Psoas muscle (tissue), 8 donors: ENCODE data around the gene BPIFA1. TPM values are rescaled to one million over a fixed set of nuclear protein-coding genes. Genes with fewer than 3 reads are reported as not detected.

Experiments used
- ATAC-seq, 4 donors: fragments of 200-7000 bp; cut with Tn5 transposase; one replicate each; pipeline ENCODE4 v1.9.1; 2020; ENCODE audit warnings: moderate library complexity in 3 of 4, mild to moderate bottlenecking in 2 of 4
- DNase-seq, 2 donors: peaks; one replicate each; pipeline ENCODE4 v3.0.0-alpha.2; 2020
- H3K27ac ChIP-seq: fragments of 200-600 bp; one replicate; pipeline ENCODE4 v1.8.0; 2022
- H3K27me3 ChIP-seq, 3 donors: fragments of 200-600 bp in 1 of 3; one replicate each; pipeline versions ENCODE4 v1.6.1 to v1.8.0; 2013 to 2022; ENCODE audit warnings: low read length in 2 of 3, mild to moderate bottlenecking in 2 of 3, moderate library complexity in 1 of 3; ENCODE audit not compliant: insufficient read depth in 3 of 3
- H3K36me3 ChIP-seq, 2 donors: fragments of 200-600 bp in 1 of 2; one replicate each; pipeline versions ENCODE4 v1.6.1 to v1.8.0; 2013 to 2022; ENCODE audit warnings: low read depth in 1 of 2, mild to moderate bottlenecking in 1 of 2, moderate library complexity in 1 of 2; ENCODE audit not compliant: insufficient read depth in 1 of 2
- H3K4me1 ChIP-seq: fragments of 200-600 bp; one replicate; pipeline ENCODE4 v1.8.0; 2022
- H3K4me3 ChIP-seq: fragments of 200-600 bp; one replicate; pipeline ENCODE4 v1.8.0; 2022; ENCODE audit warnings: mild to moderate bottlenecking
- H3K9me3 ChIP-seq: fragments of 200-600 bp; one replicate; pipeline ENCODE4 v1.8.0; 2022
- WGBS, 3 donors: extraction: QIAGEN DNeasy Blood & Tissue Kit; methylation state at CpG; one replicate each; pipeline versions ENCODE4 v1.1.6 to v1.1.7; 2013; 5-methylcytosine and 5-hydroxymethylcytosine counted together
- intact Hi-C, 2 donors: fragments of 100-400 bp; cut with DNase I; formaldehyde crosslinking; loops; one replicate each; pipeline versions ENCODE4 v1.11.0 to v1.14.2; 2022
- polyA plus RNA-seq, 3 donors: library from polyadenylated mRNA; stranded (reverse); fragments of 200-250 nt; gene quantifications; one replicate each; pipeline ENCODE4 v1.2.3, GENCODE V29; 2013
- total RNA-seq, 4 donors: library from RNA; stranded (reverse); fragmentation: NEBNext Ultra II Directional in 2 of 4; extraction: Animal tissue kit (Norgen Biotek cat#: 25700) in 2 of 4; gene quantifications; one replicate each; pipeline versions ENCODE4 v1.2.1 to v1.2.4, GENCODE V29; 2021 to 2023
- TF ChIP-seq, protein P1 (sequence below): fragments of 200-600 bp; IDR thresholded peaks from one replicate; pipeline ENCODE4 v1.8.0; 2022; ENCODE audit warnings: antibody characterized with exemption
- donor health status: healthy with polysubstance abuse.
- donor health status: DM: no; HTN: no; CAD: no; lungs with moderate emphysema.
- donor health status: Bipolar disorder and iron deficiency.
- donor health status: healthy.
- donor health status: DM: yes; HTN: yes; CAD: no.
- donor health status: DM: no; HTN: no; CAD: no.
- donor health status: DM: no; HTN: no; CAD: no.
- donor health status: DM: yes; HTN: yes; CAD: no.

The BPIFA1 gene
- total and polyA plus RNA-seq, 7 donors: not detected

DNA sequence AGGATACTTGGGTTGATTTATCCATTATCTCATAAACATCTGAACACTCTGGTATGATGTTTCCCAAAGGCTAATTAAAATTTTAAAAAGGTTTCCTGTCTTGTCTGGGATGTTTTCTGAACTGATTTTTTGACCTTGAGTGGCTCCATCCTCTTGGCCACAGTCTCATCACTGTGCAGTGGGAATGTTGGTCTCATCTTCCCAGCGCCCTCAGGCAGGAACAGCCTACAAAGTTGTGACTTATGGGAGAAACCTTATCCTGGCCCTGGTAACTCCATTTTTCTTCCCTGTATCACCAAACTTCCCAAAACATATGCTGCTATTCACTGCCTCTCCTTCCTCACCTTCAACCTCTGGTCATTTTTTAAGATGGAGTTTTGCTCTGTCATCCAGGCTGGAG, 25.4 kb upstream of the BPIFA1 start:
- ATAC-seq (no peak), DNase-seq (no peak)
- no peaks in the 10 kb centered on the region for H3K9me3 ChIP-seq
- H3K4me3 ChIP-seq: no peak overlapping the region
- TF ChIP-seq, protein P1, sequence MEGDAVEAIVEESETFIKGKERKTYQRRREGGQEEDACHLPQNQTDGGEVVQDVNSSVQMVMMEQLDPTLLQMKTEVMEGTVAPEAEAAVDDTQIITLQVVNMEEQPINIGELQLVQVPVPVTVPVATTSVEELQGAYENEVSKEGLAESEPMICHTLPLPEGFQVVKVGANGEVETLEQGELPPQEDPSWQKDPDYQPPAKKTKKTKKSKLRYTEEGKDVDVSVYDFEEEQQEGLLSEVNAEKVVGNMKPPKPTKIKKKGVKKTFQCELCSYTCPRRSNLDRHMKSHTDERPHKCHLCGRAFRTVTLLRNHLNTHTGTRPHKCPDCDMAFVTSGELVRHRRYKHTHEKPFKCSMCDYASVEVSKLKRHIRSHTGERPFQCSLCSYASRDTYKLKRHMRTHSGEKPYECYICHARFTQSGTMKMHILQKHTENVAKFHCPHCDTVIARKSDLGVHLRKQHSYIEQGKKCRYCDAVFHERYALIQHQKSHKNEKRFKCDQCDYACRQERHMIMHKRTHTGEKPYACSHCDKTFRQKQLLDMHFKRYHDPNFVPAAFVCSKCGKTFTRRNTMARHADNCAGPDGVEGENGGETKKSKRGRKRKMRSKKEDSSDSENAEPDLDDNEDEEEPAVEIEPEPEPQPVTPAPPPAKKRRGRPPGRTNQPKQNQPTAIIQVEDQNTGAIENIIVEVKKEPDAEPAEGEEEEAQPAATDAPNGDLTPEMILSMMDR: no peak
- 49 to 60% (median 53%) methylated on average over 1 of the region's 1 CpG for WGBS, 3 donors
- intact Hi-C loops: loop anchor here in 1 of 2 donors (5.0 kb wide), 1 partner anchor 308 kb away; no protein-coding TSS in a partner anchor
- no peak overlapping the region for H3K27ac ChIP-seq
- no peaks in the 10 kb centered on the region for H3K4me1 ChIP-seq
- no peaks in the 10 kb centered on the region for H3K36me3 ChIP-seq
- peaks cover 0 to 16% (median 10%) of the 10 kb centered on the region in 3 donors for H3K27me3 ChIP-seq

DNA sequence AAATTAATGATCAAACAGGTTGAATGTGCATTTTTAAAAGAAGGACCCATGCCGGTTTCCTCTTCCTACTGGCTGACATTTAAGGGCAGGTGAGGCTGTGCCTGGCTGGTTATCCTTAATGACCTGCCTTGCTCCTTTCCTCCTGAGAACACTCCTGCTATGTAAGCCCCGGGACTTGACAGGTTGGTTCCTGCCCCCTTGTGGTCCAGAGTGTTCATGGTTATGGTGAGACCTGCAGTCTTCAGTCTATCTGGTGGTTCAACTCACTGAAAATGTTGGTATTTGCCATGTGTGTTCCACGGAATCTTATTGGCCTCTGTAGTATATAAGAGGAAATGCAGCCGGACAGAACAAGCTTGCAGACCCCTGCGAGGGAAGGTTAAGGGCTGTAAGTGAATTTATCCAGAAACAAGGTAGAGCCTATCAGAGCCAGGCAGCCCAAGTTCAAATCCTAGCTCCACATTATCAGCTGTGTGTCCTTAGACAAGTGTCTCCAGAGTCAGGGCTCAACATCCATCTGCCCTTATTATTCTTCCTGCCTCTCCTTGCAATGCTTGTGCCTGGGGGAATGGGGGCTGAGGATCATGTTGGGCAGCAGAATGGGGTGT, 23.9 kb upstream of the BPIFA1 start:
- ATAC-seq: no peak
- intact Hi-C loops: loop anchor here in 1 of 2 donors (5.0 kb wide), 1 partner anchor 310 kb away; no protein-coding TSS in a partner anchor

DNA sequence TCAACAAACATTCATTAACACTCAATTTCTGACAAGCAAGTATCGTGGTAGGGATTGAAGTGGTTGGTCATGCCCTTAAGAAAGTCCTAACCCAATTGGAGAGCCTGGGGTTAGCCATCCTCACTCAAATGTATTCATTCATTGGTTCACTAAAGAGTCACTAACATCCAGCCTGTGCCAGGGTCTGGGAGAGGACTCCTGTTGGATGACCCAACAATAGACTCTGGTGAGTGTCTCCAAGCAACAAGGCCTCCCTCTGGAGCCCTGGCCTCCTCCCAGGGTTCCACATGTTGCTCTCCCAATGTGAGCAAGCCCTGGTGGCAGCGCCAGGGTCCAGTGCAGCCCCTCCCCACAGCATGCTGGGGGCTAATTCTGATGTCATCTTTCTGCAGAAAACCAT, 18.7 kb upstream of the BPIFA1 start, which contains the start of gene BPIFA3:
Gene BPIFA3, plus strand, starts transcription at position 301 of the 400 bp plus-strand sequence. CDS start 185 bp downstream, outside the sequence.
- WGBS, 3 donors: 65 to 80% (median 71%) methylated on average over 2 of the region's 2 CpGs

More for the DNA sequence above, 23.9 kb upstream of the BPIFA1 start:
- H3K27me3 ChIP-seq: peaks cover 0 to 16% (median 9%) of the 10 kb centered on the region in 3 donors
- TF ChIP-seq, protein P1: no peak
- DNase-seq: no peak
- no peaks in the 10 kb centered on the region for H3K4me1 ChIP-seq
- no peak overlapping the region for H3K27ac ChIP-seq
- no peaks in the 10 kb centered on the region for H3K9me3 ChIP-seq
- H3K4me3 ChIP-seq: no peak overlapping the region
- 16 to 25% (median 19%) methylated on average over 5 of the region's 5 CpGs for WGBS, 3 donors
- H3K36me3 ChIP-seq: no peaks in the 10 kb centered on the region

DNA sequence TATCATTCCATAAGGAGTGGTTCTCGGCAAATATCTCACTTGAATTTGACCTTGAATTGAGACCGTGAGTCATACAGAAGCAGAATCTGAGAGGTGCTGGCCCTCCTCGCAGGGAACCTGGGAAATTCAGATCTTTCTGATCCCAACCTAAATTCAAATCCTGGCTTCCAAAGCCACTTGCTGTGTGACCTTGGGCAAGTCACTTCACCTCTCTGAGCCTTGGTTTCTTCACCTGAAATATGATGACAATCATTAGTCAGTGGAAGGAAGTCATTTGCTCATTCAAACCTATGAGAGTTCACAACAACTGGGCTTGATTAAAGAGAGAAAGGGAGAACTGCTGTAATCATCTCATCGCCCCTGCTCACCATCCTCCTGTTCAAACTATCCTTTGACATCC, 11.4 kb upstream of the BPIFA1 start:
- no peak for ATAC-seq
- H3K27me3 ChIP-seq: peaks cover 0 to 11% (median 0%) of the 10 kb centered on the region in 3 donors
- H3K4me3 ChIP-seq: no peak overlapping the region
- no peaks in the 10 kb centered on the region for H3K36me3 ChIP-seq
- WGBS, 3 donors: 85 to 93% (median 87%) methylated on average over 4 of the region's 4 CpGs
- TF ChIP-seq, protein P1: no peak
- intact Hi-C loops: no loop called here
- H3K4me1 ChIP-seq: no peaks in the 10 kb centered on the region
- no peak for DNase-seq
- no peaks in the 10 kb centered on the region for H3K9me3 ChIP-seq
- no peak overlapping the region for H3K27ac ChIP-seq

More for the DNA sequence above, 18.7 kb upstream of the BPIFA1 start, which contains the start of gene BPIFA3:
- no peak within 1 kb of the TSS for H3K27ac ChIP-seq
- H3K36me3 ChIP-seq: no peaks in the 10 kb centered on the region
- no peaks in the 10 kb centered on the region for H3K4me1 ChIP-seq
- intact Hi-C loops: no loop called here
- H3K4me3 ChIP-seq: no peak within 1 kb of the TSS
- DNase-seq: no peak
- peaks cover 0 to 16% (median 9%) of the 10 kb centered on the region in 3 donors for H3K27me3 ChIP-seq
- TF ChIP-seq, protein P1: no peak
- H3K9me3 ChIP-seq: no peaks in the 10 kb centered on the region
- ATAC-seq: no peak
